ENCODE data around the gene HPS4.

Gene HPS4

GRCh38 chr22:26429458-26430286, 53.9 kb downstream of the HPS4 start:
- peak overlapping the region; percentile 32 for H3K4me3 ChIP-seq (ENCODE audit: low read depth, low read length)
- TF ChIP-seq CTCF (IDR thresholded peaks at IDR 0.05; ENCODE audit: control insufficient read depth, extremely low read depth, insufficient read depth) = no peak
- no peak for DNase-seq (ENCODE audit: low read depth)

- no peak for TF ChIP-seq CTCF (IDR thresholded peaks at IDR 0.05; ENCODE audit: control insufficient read depth, extremely low read depth, insufficient read depth)
- peak within 1 kb of the TSS; percentile 61 for H3K4me3 ChIP-seq (ENCODE audit: low read depth, low read length)
- DNase-seq (ENCODE audit: low read depth) = no peak
These were observed 54.8 kb downstream of the HPS4 start, which contains the start of gene ASPHD2 for GRCh38 chr22:26428515-26429457. Gene ASPHD2, plus strand, starts transcription at chr22:26429260. Its CDS starts 4,356 bp downstream, at chr22:26433616.

- TF ChIP-seq CTCF (IDR thresholded peaks at IDR 0.05; ENCODE audit: control insufficient read depth, extremely low read depth, insufficient read depth) = no peak
- no peak for DNase-seq (ENCODE audit: low read depth)
- H3K4me3 ChIP-seq (ENCODE audit: low read depth, low read length) = no peak overlapping the region
These were observed 56.7 kb downstream of the HPS4 start for GRCh38 chr22:26426924-26427323.

- no peak for TF ChIP-seq CTCF (IDR thresholded peaks at IDR 0.05; ENCODE audit: control insufficient read depth, extremely low read depth, insufficient read depth)
- H3K4me3 ChIP-seq (ENCODE audit: low read depth, low read length) = no peak overlapping the region
- DNase-seq (ENCODE audit: low read depth) = no peak
These were observed 65.0 kb downstream of the HPS4 start for GRCh38 chr22:26418620-26419019.

GRCh38 chr22:26417406-26417805, 66.2 kb downstream of the HPS4 start:
- H3K4me3 ChIP-seq (ENCODE audit: low read depth, low read length) = no peak overlapping the region
- DNase-seq (ENCODE audit: low read depth) = no peak
- TF ChIP-seq CTCF (IDR thresholded peaks at IDR 0.05; ENCODE audit: control insufficient read depth, extremely low read depth, insufficient read depth) = no peak

GRCh38 chr22:26416670-26417276, 66.8 kb downstream of the HPS4 start:
- no peak for TF ChIP-seq CTCF (IDR thresholded peaks at IDR 0.05; ENCODE audit: control insufficient read depth, extremely low read depth, insufficient read depth)
- DNase-seq (ENCODE audit: low read depth) = no peak
- no peak overlapping the region for H3K4me3 ChIP-seq (ENCODE audit: low read depth, low read length)

Data from LNCaP clone FGC (cell line).